Breast epithelium (tissue), 3 donors: Measurements from ENCODE around the gene CKAP2.
"Not testable (repeated sequence)": the region's sequence is repeated elsewhere in the genome, so short reads cannot be mapped to it uniquely, and the experiment has no call there.

Source experiments
- POLR2A ChIP-seq: fragments of 450-650 bp; IDR thresholded peaks from one replicate; pipeline ENCODE4 v1.6.1; 2016; ENCODE audit warnings: antibody characterized with exemption, mild to moderate bottlenecking, moderate library complexity
- POLR2AphosphoS5 ChIP-seq, 3 donors: sonication (generic); formaldehyde crosslinking; IDR thresholded peaks; one replicate each; pipeline ENCODE4 v1.6.1; 2017; ENCODE audit warnings: antibody characterized with exemption in 3 of 3
- TF ChIP-seq, protein P1 (sequence below), 3 donors: fragments of 450-650 bp; IDR thresholded peaks; one replicate each; pipeline ENCODE4 v1.5.1; 2016 to 2017; ENCODE audit warnings: antibody characterized with exemption in 3 of 3, mild to moderate bottlenecking in 3 of 3, moderate library complexity in 3 of 3

DNA sequence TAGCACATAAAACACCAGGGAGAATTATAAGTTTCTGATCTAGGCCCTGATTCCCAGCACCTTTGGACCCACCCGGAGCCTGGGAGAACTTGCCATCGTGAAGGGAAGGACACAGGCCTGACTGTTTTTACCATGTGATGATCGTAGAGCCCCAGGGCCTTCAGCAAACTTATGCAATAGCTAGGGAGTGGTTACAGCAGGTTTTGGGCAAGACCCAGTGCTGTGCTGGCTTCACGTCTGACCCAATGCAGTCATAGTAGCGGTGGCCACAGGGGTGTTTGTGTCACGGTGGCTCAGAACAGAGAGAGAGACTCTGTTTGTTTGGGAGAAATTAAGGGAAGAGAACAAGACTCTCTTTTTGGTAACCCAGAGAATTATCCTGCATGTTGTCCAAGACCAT is 68.0 kb downstream of the CKAP2 start:
- TF ChIP-seq, protein P1, sequence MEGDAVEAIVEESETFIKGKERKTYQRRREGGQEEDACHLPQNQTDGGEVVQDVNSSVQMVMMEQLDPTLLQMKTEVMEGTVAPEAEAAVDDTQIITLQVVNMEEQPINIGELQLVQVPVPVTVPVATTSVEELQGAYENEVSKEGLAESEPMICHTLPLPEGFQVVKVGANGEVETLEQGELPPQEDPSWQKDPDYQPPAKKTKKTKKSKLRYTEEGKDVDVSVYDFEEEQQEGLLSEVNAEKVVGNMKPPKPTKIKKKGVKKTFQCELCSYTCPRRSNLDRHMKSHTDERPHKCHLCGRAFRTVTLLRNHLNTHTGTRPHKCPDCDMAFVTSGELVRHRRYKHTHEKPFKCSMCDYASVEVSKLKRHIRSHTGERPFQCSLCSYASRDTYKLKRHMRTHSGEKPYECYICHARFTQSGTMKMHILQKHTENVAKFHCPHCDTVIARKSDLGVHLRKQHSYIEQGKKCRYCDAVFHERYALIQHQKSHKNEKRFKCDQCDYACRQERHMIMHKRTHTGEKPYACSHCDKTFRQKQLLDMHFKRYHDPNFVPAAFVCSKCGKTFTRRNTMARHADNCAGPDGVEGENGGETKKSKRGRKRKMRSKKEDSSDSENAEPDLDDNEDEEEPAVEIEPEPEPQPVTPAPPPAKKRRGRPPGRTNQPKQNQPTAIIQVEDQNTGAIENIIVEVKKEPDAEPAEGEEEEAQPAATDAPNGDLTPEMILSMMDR (IDR thresholded peaks at IDR 0.05) = not testable (repeated sequence)
- TF ChIP-seq POLR2A; POLR2AphosphoS5 (IDR thresholded peaks at IDR 0.05): not testable (repeated sequence)
